NCI-H1694 (cell line): ENCODE results near the gene RNF167.
"Not testable (repeated sequence)": the region's sequence is repeated elsewhere in the genome, so short reads cannot be mapped to it uniquely, and the experiment has no call there.

Experiments used
- DNase-seq: peaks from one replicate; lab custom pipeline; 2025; lab: John Stamatoyannopoulos, UW

RNF167 gene

GRCh38 chr17:4902540-4902939 is 37.5 kb upstream of the RNF167 start:
- DNase-seq, result no peak

DNA sequence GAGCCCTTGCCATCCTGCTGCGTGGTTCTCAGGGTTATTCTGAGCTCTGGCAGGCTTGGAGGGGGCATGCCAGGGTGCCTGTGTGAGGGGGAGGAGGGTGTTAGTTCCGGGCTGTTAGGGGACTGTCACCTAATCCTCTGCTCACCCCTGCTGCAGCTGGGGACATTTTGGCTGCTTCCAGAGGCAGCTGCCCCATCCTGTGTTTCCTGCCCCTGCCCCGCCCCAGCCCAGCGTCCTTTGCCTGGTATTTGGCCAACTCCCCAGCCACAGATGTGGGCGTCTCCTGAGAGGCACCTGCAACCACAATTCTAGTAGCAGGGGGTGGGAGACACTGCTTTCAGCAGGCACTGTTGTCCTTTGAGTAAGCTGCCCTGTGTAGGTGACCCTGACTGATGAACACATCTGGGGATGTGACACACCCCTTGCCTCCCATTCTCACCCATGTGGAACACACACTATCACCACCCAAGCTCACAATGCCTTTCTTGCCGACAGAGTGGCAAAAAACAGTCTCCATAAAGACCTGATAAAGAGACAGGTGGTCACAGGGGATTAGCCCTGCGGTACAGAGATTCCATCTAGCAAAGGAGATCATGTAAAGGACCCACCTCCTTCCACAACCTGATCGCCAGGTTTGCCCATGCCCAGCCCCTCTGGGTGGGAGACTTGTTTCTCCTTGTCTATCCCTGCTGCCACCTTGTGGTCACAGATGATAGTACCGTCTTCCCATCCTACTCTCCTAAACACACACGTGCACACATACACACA is 36.8 kb upstream of the RNF167 start, which contains the start of gene CHRNE:
Gene CHRNE, minus strand, starts transcription at position 48 of the 768 bp plus-strand sequence. Its CDS starts 35 bp downstream, at position 13.
- peak; percentile 85 for DNase-seq

GRCh38 chr17:4906642-4907041 is 33.4 kb upstream of the RNF167 start:
- DNase-seq, result not testable (repeated sequence)

GRCh38 chr17:4908301-4908700 is 31.8 kb upstream of the RNF167 start:
- no peak for DNase-seq

GRCh38 chr17:4908711-4909496 is 31.2 kb upstream of the RNF167 start:
- DNase-seq, result peak; percentile 51

DNA sequence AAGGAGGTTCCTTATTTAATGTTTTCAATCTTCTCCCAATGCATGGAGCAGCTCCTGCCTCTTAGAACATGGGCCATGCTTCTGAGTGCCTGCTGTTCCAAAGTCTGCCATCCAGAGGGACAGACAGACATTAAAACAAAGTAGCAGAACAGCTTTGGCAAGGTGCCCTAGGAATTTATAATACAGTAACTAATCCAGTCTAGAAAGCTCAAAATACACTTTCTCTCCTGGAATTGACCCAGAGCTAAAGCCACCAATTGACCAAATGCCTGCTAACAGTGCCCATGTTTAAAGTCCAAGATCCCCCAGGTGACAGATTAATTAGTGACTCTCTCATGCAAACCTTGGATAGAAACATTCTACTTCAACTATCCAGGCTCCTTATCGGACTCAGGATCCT is 26.1 kb upstream of the RNF167 start:
- DNase-seq, result no peak

DNA sequence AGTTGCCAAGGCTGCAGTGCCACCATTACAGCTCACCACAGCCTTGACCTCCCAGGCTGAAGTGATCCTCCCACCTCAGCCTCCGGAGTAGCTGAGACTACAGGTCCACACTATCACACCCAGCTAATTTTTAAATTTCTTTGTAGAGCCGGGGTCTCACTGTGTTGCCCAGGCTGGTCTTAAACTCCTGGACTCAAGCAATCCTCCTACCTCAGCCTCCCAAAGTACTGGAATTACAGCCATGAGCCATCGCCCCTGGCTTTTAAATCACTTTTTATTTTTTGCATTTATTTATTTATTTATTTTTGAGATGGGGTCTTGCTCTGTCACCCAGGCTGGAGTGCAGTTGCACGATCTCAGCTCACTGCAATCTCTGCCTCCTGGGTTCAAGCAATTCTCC is 25.5 kb upstream of the RNF167 start:
- DNase-seq, result not testable (repeated sequence)

GRCh38 chr17:4919511-4920047 is 20.5 kb upstream of the RNF167 start:
- DNase-seq, result no peak

GRCh38 chr17:4920351-4921048 is 19.6 kb upstream of the RNF167 start:
- no peak for DNase-seq

DNA sequence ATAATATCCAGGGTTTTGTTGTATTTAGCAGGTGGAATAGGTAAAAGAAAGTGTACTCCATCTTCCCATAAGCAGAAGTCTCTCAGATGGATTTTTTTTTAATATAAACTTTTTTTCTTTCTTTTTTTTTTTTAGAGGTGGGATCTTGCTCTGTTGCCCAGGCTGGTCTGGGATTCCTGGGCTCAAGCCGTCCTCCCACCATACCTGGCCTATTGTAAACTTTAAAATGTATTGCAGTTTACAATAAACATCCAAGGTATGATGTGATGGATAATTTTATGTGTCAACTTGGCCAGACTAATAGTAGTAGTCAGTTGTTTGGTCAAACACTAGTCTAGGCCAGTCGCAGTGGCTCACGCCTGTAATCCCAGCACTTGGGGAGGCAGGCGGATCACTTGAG is 18.7 kb upstream of the RNF167 start:
- no peak for DNase-seq

DNA sequence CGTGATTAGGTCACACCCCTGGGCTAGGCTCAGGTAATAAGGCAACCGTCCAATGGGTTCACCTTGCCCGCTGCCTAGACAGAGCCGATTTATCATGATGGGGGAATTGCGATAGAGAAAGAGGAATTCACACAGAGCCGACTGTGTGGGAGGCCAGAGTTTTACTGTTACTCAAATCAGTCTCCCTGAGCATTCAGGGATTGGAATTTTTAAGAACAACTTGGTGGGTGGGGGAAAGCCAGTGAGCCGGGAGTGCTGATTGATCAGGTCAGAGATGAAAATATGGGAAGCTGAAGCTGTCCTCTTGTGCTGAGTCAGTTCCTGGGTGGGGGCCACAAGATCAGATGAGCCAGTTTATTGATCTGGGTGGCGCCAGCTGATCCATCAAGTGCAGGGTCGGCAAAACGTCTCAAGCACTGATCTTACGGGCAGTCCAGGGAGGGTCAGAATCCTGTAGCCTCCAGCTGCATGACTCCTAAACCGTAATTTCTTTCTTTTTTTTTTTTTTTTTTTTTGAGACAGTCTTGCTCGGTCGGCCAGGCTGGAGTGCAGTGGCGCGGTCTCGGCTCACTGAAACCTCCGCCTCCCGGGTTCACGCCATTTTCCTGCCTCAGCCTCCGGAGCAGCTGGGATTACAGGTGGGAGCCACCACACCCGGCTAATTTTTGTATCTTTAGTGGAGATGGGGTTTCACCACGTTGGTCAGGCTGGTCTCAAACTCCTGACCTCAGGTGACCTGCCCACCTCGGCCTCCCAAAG is 13.3 kb upstream of the RNF167 start:
- DNase-seq, result not testable (repeated sequence)

- no peak for DNase-seq
Observed at GRCh38 chr17:4928881-4929280, 11.2 kb upstream of the RNF167 start.

DNA sequence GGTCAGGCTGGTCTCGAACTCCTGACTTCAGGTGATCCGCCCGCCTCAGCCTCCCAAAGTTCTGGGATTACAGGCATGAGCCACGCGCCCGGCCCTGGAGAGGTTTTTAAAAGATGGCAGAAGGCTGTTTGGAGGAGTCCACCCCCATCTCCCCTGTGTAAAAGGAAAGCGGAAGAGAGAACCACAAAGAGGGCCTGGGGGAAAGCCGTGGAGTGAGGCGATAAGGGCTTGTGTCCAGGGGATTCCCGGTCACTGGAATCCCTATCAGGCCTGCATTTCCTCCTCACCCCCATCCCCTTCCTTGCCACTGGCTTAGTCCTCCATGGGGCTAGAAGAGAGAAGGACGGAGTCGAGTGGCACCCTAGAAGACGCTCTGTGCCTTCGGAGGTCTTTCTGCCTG is 8.1 kb upstream of the RNF167 start, which contains the start of gene GP1BA:
Gene GP1BA, plus strand, starts transcription at position 315 of the 400 bp plus-strand sequence. CDS start 328 bp downstream, outside the sequence.
- DNase-seq, result no peak

GRCh38 chr17:4932756-4933155 is 7.3 kb upstream of the RNF167 start:
- no peak for DNase-seq

GRCh38 chr17:4933646-4934045 is 6.4 kb upstream of the RNF167 start:
- no peak for DNase-seq

GRCh38 chr17:4934173-4934979 is 5.7 kb upstream of the RNF167 start:
- DNase-seq, result no peak

DNA sequence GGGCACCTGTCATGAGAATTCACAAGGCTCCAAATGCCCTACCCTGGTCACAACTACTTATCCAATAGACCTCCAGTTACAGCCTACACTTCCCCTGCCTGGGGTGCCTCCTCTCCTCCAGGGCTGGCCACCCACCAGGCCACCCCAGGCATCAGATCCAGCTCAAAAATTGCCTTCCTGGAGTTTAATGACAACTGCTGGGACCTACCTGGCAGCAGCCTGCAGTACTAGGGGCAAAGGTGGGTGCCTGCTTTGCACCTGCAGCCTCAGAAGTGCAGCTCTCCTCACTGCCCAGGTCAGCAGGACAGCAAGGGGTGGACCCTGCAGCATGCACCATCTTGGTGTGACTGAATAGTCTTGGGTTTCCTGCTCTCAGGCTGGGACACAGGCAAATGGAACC is 4.4 kb upstream of the RNF167 start:
- no peak for DNase-seq

GRCh38 chr17:4936436-4936835 is 3.6 kb upstream of the RNF167 start:
- no peak for DNase-seq

DNA sequence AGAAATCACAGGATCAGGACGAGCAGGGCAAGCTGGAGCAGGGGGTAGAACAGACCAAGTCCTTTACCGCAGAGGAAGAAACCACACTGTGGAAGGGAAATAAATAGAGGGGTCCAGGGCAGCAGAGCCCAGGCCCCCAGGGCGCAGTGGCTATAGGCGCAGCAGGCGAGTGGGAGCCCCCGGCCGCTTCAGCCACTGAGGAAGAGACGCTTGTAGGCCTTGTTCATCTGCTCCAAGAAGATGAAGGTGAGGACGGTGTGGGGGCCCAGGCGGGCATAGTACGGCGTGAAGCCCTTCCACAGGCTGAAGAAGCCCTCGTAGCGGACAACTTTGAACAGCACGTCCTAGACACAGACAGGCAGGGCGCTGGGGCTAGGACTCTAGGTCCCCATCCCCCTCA is 2.5 kb upstream of the RNF167 start:
- no peak for DNase-seq

- no peak for DNase-seq
Observed at GRCh38 chr17:4938069-4938491, 2.0 kb upstream of the RNF167 start.
